TTC549 (cell line): Measurements from ENCODE around the gene HS6ST3.
"Not testable (repeated sequence)": the region's sequence is repeated elsewhere in the genome, so short reads cannot be mapped to it uniquely, and the experiment has no call there.

Experiments used
- FAIRE-seq: peaks from 2 replicates; lab custom pipeline; 2012; peaks lifted over from hg19 to GRCh38; lab: Jason Lieb, UNC

Gene HS6ST3

DNA sequence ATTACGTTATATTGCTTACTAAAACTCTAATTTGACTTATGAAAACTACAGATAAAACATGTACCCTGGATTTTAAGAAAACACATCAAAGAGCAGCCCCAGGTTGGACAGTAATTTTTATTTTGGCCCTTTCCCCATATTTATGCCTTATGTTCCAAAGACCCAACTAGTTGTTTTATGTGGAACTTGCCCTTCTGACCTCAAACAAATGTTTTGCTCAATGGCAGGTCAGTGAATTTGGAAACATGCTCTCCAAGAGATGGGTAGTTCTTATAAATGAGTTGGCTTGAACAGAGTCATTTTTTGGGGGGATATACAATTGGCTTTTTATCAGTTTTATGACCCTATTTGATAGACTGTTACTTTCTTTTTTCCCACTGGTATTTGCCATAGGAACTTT, 360.0 kb downstream of the HS6ST3 start:
- FAIRE-seq: no peak

DNA sequence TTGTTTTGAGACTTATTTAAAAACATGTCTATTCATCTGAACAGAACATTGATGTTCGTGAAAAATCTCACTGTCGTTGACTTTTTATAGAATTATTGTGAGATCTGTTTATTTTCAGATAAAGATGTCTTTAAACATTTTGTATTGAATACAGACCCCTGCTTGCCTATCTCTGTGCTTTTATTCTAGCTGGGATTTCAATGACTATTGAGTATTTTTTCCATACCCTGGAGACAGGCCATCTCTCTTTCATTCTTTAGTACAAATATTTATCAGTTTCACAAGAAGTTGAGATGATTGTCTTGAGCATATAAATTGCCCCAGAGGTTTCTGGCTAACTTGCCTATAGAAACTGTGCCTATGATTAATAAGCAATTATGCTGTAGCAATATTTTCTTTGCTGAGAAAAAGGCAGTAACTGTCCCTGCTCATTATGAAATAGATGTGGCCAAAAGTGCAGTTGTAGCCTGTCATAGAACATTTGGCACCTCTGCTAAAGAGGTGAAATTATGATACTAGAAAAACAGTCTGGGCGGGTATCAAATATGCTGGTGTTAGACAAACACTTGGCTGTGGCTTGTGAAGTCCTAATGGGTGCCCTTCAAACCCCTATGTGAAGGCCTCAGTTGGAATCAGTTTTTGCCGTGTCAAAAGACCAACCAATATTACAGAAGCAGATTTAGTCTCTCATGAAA, 360.6 kb downstream of the HS6ST3 start:
- FAIRE-seq: no peak

DNA sequence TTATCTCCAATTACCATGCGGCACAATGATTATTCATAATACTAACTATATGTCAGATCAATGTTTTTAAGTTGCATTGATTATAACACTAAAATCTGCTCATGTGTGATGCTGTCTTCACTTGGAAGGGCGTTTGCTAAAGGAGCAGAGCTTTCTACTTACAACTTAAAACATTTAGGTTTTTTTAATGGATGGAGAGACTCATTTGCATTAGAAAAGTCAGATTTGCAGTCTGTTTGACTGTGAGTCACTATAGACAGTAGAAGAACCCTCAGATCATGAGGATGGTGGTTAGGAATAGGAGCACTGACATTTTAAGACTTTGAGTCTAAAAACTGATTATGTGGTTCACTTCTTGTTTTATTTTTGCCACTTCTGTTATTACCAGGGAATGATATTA, 364.6 kb downstream of the HS6ST3 start:
- no peak for FAIRE-seq

DNA sequence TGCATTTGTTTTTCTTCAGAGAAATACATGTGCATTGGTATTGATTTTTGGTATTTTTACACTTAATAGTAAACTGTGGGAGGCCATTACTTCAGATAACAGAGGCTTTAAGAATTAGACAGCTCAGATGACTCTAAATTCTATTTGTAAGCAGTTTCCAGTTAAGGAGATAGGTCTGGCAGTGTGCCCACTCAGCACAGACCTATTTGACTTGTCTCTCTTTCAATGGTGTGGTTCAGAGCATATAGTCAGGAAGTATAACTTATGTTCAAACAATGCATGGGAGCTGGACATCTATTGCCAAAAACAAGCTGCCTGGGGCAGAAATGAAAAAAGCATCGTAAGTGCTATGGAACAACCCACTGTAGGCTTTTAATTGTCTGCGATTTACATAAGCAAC, 370.7 kb downstream of the HS6ST3 start:
- FAIRE-seq: no peak

DNA sequence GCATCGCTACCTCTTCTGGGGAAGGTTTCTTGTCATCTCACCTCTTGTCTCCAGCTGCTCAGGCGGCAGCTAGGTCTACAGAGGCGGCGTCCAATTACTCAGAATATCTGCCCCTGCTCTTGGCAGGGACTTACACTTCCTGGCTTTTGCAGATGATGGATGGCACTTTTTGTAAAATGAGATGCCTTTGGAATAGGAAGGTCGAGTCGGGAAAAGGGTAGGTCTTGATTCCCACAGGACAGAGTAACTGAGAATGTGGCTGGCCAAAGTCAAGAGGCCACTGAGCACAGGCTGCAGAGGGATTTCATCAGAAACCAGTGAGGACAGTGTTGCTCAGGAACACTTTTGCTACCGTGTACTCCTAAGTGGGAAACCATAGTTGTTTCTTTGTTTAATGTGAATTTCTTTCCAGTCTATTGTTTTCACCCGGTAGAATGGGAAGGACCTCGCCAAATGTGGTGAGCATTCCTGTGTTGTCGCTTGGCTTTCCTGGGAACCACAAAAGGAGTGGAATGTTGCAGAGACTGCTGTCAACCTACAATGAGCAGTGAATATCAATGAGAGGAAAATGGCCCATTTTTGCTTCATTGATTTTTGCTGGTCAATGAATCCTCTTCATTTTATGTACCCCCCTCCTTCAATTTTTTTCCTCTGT, 383.7 kb downstream of the HS6ST3 start:
- FAIRE-seq: no peak

DNA sequence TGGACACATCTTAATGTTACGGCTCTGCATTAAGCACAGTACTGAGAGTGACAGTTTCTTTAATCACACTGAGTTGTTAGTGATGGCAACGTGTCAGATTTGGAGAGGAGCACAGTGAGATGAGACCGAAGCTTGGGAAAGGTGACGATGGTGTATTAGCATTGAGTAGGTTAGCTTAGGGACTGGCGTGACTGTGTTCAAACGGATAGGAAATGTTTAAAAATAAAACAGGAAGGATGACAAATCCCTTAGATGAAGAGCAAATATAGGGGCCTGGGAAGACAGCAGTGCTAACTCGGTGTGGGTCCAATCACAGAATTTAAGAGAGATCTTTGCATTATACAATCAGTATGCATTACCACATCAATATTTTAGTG, 384.3 kb downstream of the HS6ST3 start:
- FAIRE-seq: no peak

DNA sequence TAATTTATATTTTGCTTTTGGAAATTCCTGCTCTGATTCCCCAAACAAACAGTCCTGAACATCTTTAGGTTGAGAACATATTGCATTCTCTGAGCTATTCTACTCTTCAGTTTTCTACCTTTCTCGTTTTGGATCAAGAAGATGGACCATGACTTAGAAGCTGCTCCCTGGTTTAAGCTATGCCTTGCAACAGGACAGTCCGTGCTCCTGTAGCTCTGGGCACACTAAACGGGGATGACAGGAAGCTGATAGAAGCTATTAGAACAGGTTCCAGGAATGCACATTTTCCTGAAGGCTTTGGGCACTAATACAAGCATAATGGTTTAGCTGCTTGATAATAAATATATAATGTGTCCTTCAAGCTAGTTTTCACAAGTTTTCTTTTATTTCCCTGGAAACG, 385.2 kb downstream of the HS6ST3 start:
- no peak for FAIRE-seq

DNA sequence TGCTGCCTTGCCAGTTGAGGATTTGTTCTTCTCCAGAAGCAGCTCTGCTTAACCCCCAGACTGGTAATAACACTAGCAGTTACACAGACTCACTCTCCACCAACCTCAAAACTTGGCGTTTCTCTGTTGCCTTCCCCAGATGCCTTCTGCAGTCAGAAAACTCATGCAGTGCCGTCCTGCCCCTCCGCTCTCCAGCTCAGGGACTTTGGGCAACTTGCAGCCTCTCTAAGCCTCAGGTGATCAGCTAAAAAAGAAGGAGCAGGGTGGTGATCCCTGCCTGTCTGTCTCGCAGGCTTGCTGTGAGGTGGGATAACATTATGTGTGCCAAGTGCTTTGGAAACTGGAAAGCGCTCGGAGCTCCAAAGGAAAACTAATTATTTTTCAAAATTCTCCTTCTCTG, 391.6 kb downstream of the HS6ST3 start:
- FAIRE-seq: no peak

DNA sequence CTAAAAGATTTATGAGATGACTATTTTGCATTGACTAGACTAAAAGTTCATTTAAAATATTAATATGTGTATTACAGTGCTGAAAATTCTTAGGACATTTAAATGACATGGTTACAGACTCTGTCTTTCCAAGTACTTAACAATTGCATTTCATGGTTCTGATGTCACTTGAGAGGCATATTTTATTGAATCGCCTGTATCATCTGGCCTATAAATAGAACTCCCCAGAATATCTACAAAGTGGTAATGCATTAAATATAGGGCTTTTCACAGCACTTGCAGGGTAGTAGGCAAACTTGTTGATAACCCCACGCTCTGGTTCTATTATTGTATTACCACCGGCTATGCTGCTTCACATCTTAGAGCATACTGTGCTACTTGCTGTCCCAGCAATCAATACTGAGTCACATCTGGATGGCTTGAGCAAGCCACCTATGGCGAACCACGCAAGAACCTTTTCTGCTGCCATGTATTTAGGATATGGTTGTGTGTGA, 400.6 kb downstream of the HS6ST3 start:
- no peak for FAIRE-seq

DNA sequence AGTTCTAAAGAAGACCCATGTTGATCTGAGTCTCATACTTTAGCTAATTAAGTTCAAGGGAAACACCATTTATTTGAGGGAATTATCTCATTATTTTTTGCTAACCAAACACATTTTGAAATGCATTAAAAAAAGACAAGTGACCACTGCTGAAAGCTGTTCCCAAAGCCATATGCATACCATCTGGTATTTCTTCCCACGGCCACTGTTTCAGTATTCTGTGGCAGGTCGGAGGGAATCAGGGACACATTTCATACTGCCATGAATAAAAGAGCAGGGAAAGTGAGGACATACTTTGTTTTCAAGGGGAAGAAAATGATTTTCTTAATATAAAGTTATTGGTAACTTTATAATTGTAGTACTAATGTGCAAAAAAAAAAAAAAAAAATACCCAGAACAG, 401.2 kb downstream of the HS6ST3 start:
- FAIRE-seq: no peak

DNA sequence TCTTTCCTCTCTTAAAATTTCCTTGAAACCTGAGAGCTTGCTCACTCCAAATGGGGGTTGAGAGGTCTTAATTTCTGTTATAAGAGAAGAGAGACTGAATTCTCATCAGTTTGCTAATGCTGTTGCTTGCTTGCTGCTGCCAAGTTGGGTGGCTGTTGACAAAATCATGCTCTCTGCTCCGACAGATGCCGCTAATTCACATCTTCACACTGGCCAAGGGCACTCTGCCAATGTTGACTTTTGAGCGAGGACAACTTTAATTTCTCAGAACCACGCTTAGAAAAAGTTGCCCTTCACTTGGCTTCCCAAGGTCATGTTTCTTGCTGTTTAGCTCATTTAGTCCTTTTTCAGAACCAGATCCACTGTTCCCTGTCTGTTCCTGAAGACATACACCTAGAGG, 402.9 kb downstream of the HS6ST3 start:
- no peak for FAIRE-seq

DNA sequence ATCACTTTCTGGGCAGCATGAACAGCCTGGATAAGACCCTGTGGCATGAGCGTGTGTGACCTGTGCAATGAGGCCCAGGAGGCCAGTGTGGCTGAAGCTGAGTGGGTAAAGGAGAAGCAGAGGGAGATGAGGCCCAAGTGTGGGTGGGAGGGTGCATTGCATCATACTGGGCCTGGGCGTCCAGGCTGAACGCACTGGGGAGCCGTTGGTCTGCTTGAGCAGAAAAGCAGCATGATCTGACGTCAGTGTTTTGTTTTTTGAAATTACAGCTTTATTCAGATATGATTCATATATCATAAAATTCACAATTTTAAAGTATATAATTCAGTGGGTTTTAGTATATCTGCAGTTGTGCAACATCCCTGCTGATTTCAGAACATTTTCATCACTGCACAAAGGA, 409.7 kb downstream of the HS6ST3 start:
- FAIRE-seq: no peak

DNA sequence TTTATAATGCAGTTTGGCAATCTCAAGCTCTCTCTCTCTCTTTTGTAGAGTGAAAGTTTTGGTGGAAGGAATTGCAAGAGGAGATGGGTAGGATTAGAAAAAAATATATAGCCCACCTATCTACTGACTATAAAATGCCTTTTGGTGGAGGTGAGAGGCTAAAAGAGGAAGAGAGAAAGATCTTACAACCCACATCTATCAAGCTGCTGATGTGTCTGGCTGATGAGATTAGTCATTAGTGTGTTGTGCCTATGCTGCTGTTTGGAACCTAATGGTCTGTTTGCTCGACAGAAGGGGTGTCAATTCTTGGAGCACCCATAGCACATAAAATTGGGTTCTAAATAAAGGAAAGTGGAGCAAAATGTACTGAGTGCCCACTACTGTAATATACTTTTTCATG, 411.0 kb downstream of the HS6ST3 start:
- FAIRE-seq: no peak

DNA sequence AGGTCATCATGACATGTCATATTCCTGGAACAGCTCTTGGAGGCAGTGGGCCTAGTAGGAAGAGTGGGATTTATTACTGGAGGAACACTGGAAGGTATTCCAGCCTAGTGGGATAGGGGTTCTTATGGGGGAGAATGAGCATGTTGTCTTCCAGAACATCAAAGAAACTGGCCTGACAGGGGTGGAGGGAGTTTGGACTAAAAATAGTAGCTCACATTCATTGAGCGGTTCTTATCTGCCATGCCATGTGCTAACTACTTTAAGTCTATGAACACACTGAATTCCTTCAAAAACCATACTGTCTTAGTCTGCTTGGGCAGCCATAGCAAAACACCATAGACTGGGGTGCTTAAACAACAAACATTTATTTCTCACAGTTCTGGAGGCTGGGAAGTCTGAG, 413.6 kb downstream of the HS6ST3 start:
- no peak for FAIRE-seq

DNA sequence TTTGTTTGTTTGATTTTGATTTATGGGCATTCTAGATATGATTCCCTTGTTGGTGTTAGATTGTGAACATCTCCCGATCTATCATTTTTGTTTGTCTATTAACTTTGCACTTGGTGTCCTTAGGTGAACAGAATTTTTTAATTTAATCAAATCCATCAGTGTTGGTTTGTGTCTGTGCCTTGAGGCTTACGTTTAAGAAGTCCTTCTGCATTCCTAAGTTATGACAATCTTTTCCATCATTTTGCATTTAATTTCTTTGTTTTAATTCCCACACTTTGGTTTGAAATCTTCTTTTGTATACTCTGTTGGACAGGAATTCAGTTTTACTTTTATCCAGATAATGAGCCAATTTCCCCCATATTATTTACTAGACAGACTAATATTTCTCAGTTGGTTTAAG, 421.7 kb downstream of the HS6ST3 start:
- no peak for FAIRE-seq

DNA sequence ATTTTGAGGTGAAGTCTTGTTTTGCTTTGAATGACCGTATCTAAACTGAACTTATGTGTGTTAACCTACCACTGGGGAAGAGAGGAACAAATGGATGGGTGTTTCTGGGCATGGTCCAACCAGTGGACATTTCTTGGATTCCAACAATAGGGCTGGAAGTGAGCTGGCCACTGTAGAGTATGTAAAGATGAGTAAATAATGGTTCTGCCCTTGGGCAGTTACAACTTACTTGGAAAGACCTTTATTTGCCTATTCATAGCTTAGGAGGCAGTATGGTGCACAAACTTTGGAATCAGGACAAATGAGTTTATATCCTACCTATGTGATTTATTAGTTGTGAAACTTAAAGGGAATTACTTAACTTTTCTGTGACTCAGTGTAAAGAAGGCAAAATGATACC, 429.5 kb downstream of the HS6ST3 start:
- no peak for FAIRE-seq

DNA sequence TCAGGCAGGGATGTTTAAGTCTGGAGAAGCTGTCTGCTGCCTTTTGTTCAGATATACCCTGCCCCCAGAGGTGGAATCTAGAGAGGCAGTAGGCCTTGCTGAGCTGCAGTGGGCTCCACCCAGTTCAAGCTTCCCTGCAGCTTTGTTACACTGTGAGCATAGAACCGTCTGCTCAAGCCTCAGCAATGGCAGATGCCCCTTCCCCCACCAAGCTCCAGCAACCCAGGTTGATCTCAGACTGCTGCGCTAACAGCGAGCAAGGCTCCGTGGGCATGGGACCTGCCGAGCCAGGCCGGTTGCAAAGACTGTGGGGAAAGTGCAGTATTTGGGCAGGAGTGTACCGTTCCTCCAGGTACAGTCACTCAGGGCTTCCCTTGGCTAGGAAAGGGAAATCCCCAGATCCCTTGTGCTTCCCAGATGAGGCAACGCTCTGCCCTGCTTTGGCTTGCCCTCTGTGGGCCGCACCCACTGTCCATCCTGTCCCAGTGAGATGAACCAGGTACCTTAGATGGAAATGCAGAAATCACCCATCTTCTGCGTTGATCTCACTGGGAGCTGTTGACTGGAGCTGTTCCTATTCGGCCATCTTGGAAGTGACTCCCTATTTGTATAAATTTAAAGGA, 434.6 kb downstream of the HS6ST3 start:
- not testable (repeated sequence) for FAIRE-seq

DNA sequence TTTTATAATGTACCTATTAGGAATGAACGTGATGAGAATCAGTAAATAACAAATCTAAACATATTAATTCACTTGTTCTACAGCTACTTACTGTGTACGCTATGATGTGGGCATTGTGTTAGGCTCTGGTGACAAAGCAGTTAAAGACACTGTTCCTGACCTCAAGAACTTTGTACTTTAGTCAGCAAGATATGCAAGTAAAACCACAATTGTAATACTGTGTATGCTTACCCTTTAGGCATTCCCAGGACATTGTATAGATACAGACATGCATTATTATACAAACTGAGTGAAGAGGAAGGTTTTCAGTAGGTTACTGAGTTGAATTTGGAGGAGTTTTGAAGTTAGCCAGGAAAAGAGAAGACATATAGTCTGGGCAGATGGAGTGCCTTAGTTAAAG, 435.8 kb downstream of the HS6ST3 start:
- FAIRE-seq: no peak

DNA sequence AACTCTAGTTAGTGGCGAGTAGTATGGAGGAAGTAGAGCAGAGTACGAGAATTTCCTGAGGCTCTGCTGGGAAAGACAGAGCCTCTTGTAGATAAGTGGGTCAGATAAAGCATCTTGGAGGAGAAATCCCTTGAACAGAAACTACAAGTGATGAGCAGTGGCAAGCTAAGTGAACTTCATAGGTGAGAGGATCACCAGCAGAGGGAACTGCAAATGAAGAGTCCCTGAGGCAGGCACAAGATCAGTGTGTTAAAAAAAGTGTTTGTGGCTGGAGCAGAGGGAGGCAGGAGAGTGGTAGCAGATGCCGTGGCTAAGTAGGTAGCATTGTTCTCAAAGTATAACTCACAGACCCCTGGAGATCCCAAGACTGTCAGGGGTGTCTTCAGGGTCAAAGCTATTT, 437.6 kb downstream of the HS6ST3 start:
- FAIRE-seq: no peak

DNA sequence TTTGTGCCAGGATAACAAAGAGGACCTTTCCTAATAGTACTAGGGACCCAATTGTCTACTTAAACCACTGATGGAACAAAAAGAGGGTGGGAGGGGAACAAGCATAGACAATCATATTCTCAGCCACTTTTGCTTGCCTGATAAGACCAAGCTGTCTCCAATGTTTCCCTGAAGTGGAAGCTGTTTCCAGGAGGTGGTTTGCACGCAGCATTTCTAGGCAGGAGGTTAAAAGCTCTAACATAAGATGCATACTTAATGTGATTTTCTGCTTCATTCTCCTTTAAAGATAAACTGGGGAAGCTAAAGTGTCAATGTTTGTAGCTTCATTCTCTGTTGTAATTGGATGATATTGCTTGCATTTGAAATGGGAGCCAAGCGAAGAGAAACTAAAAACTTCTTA, 442.9 kb downstream of the HS6ST3 start:
- FAIRE-seq: no peak

DNA sequence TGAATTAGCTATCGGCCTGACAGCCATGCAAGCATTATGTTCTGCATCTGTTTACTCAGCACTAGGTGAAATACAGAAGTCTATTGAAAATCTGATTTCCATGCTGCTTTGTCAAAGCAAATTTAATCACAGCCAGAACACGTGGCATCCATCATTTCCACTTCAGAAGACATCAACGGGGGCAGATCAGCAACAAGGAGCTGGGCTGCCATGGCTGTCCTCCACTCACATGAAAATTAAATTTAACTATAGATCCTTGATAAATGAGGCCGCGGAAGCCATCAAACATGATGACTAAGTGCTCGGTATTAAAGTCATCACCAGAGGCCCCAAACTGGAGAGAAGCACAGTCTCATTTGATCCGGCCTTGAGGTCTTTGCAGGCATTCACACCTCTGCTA, 443.5 kb downstream of the HS6ST3 start:
- FAIRE-seq: no peak

DNA sequence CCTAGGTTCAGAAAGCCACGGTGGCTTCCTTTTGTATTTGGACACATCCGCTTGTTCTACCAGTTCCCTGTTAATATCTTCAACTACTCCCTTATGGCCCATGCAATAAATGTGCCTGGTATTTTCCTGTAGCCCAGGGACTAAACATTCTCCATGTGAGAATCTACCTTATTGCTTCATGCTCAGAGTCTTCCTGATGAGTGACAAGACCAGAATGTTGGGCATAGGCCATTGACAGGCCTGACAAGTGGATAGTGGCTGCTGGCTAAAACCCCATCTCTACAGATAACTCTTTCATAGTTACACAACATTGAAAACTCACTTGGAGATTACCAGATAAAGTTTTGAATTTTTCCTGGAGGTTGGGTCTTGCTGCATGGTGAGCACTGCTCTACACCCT, 449.9 kb downstream of the HS6ST3 start:
- no peak for FAIRE-seq

DNA sequence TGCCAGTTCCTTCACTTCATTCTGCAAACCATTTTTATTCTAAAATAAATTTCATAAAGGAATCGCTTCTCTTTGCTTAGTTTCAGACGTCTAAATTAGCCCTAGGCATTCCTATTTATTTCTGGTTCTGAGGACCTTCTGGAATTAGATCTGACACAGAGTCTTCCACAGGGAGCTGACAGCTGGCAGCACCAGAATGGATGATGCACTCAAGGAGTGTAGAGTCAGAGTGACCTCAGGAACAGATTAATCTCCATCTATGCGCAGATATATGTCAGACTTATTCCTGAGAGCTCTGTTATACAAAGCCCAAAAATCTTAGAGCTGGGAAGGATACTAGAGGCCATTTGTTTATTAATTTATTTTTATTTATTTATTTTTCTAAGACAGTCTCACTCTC, 450.8 kb downstream of the HS6ST3 start:
- FAIRE-seq: no peak

DNA sequence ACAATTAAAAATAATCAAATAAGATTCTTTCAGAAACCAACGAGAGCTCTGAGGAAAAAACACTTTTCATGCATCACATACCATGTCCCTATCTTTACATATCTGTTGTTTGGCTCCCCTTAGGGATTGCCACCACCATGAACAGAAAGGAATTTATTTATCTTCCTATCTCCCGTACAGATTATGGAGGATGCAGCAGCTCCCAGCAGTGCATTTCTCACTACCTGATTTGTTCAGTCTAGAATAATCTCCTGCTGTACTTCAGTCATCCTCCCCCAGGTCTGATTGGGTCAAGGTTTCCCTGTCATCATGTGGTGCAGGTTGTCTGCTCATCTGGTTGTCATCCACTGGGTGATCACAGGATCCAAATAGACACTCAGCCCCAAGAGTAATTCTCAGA, 453.1 kb downstream of the HS6ST3 start:
- FAIRE-seq: no peak
